Measurements from ENCODE around the gene SH3RF3. TPM values are rescaled to one million over a fixed set of nuclear protein-coding genes. Genes with fewer than 3 reads are reported as not detected.
"Not testable (repeated sequence)": the region's sequence is repeated elsewhere in the genome, so short reads cannot be mapped to it uniquely, and the experiment has no call there.

SH3RF3 gene
- total RNA-seq, 1 experiment from 2014 or later: 0.30 TPM

GRCh38 chr2:109153005-109153784 lies 24.2 kb downstream of the SH3RF3 start:
- Histone ChIP-seq H3K9me3 (replicated peaks) (no peaks in the 10 kb centered on the region), H3K27ac (no peak overlapping the region), H3K4me1 (no peaks in the 10 kb centered on the region), H3K27me3 (no peaks in the 10 kb centered on the region), H3K4me3 (no peak overlapping the region), H3K36me3 (no peaks in the 10 kb centered on the region)
- no peak for DNase-seq

- DNase-seq: no peak
- no peaks in the 10 kb centered on the region for H3K27me3 ChIP-seq
- H3K27ac ChIP-seq: no peak overlapping the region
- no peak overlapping the region for H3K4me3 ChIP-seq
- no peaks in the 10 kb centered on the region for H3K36me3 ChIP-seq
- no peaks in the 10 kb centered on the region for H3K9me3 ChIP-seq (replicated peaks)
- H3K4me1 ChIP-seq: no peaks in the 10 kb centered on the region
Measured at GRCh38 chr2:109153807-109154206, 24.8 kb downstream of the SH3RF3 start.

- no peaks in the 10 kb centered on the region for H3K36me3 ChIP-seq
- H3K27me3 ChIP-seq: no peaks in the 10 kb centered on the region
- no peak overlapping the region for H3K4me3 ChIP-seq
- H3K4me1 ChIP-seq: no peaks in the 10 kb centered on the region
- no peak for DNase-seq
- no peaks in the 10 kb centered on the region for H3K9me3 ChIP-seq (replicated peaks)
- no peak overlapping the region for H3K27ac ChIP-seq
Measured at GRCh38 chr2:109154226-109154625, 25.2 kb downstream of the SH3RF3 start.

GRCh38 chr2:109155553-109156451 lies 26.8 kb downstream of the SH3RF3 start:
- no peaks in the 10 kb centered on the region for H3K9me3 ChIP-seq (replicated peaks)
- no peak overlapping the region for H3K4me3 ChIP-seq
- no peaks in the 10 kb centered on the region for H3K27me3 ChIP-seq
- no peak overlapping the region for H3K27ac ChIP-seq
- H3K4me1 ChIP-seq: no peaks in the 10 kb centered on the region
- DNase-seq: no peak
- H3K36me3 ChIP-seq: no peaks in the 10 kb centered on the region

- Histone ChIP-seq H3K4me1 (no peaks in the 10 kb centered on the region), H3K27me3 (no peaks in the 10 kb centered on the region), H3K27ac (no peak overlapping the region), H3K9me3 (replicated peaks) (no peaks in the 10 kb centered on the region), H3K4me3 (no peak overlapping the region), H3K36me3 (no peaks in the 10 kb centered on the region)
- no peak for DNase-seq
Measured at GRCh38 chr2:109157563-109158105, 28.6 kb downstream of the SH3RF3 start.

DNA sequence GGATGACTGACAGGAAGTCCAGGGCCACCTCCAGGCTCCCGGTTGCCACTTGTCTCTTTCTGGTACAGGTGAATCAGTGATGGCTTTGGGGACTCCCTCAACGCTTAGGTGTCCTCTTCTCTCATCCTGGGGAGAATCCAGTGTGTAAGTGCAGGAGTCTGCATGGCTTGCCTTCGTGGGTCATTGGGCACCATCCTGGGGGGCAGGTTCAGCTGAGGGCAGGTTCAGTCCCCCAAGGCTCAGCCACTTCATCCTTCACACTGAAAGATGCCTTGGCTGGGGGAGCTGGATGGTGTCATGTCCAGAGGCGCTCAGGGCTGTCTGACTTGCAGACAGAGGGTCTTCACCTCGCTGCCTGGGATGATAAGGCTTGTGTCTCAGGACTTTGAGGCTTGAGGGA lies 29.2 kb downstream of the SH3RF3 start:
- H3K9me3 ChIP-seq (replicated peaks): no peaks in the 10 kb centered on the region
- H3K4me3 ChIP-seq: no peak overlapping the region
- no peak for DNase-seq
- H3K36me3 ChIP-seq: no peaks in the 10 kb centered on the region
- H3K4me1 ChIP-seq: no peaks in the 10 kb centered on the region
- H3K27ac ChIP-seq: no peak overlapping the region
- no peaks in the 10 kb centered on the region for H3K27me3 ChIP-seq

- no peaks in the 10 kb centered on the region for H3K27me3 ChIP-seq
- H3K27ac ChIP-seq: no peak overlapping the region
- H3K4me3 ChIP-seq: no peak overlapping the region
- no peaks in the 10 kb centered on the region for H3K4me1 ChIP-seq
- DNase-seq: no peak
- no peaks in the 10 kb centered on the region for H3K9me3 ChIP-seq (replicated peaks)
- no peaks in the 10 kb centered on the region for H3K36me3 ChIP-seq
Measured at GRCh38 chr2:109159096-109159495, 30.1 kb downstream of the SH3RF3 start.

DNA sequence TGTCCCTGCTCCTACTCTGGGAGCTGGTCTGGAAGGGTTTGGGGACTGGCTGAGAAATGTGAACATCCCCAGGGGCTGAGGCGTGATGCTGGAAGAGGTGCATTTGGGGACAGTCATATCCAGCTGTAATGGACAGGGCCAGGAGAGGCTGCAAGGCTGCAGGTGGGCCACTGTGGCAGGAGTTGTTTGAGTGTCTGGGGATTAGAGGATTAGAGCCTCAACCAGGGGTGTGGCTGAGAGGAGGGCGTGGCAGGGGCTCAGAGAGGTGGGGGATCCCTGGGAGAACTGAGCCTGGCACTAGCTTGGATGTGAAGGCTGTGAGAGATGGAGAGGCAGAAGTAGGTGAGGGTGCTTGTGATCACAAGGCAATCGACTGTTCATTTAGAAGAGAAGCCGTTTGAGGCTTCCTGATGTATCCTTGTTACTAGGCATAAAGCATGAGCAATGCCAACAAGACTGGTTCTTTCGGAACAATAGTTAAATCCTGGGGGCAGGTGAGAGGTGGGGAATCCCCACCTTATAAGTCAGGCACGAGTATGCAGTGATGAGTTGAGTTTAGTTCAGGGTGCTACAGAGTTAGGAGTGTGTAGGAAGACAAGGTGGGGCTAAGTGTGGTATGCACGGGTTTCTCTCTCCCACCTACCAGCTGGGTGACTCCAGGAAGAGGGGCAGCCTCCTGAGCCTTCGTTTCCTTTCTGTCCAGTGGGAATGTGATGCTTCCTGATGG lies 31.9 kb downstream of the SH3RF3 start:
- no peaks in the 10 kb centered on the region for H3K27me3 ChIP-seq
- DNase-seq: no peak
- no peak overlapping the region for H3K27ac ChIP-seq
- H3K4me1 ChIP-seq: no peaks in the 10 kb centered on the region
- H3K9me3 ChIP-seq (replicated peaks): no peaks in the 10 kb centered on the region
- no peaks in the 10 kb centered on the region for H3K36me3 ChIP-seq
- no peak overlapping the region for H3K4me3 ChIP-seq

GRCh38 chr2:109162367-109162766 lies 33.4 kb downstream of the SH3RF3 start:
- DNase-seq; H3K4me3 ChIP-seq; H3K36me3 ChIP-seq; H3K9me3 ChIP-seq (replicated peaks); H3K4me1 ChIP-seq; H3K27me3 ChIP-seq; H3K27ac ChIP-seq: not testable (repeated sequence)

DNA sequence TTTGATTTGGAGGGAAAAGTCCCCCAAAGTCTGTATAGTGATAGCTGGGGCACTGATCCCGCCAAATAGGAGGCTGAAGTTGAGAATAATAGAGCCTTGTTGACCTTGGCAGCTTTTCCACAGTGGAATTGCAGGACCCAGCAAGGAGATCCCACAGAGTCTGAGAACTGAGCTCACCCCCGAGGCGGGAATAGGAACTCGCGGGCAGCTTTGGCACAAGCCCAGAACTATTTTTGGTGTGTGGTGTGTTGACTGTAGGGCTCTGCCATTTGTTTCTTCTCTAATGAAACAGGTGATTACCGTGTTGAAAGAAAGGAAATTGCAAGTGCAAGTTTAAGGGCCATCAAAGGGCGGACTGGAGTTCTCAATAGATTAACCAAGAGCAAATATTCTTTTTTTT lies 34.0 kb downstream of the SH3RF3 start:
- Histone ChIP-seq H3K9me3 (replicated peaks) (no peaks in the 10 kb centered on the region), H3K27me3 (no peaks in the 10 kb centered on the region), H3K27ac (no peak overlapping the region), H3K4me1 (no peaks in the 10 kb centered on the region), H3K4me3 (no peak overlapping the region), H3K36me3 (no peaks in the 10 kb centered on the region)
- peak; percentile 70 to 71 for DNase-seq

GRCh38 chr2:109164311-109164710 lies 35.3 kb downstream of the SH3RF3 start:
- no peaks in the 10 kb centered on the region for H3K9me3 ChIP-seq (replicated peaks)
- H3K4me1 ChIP-seq: no peaks in the 10 kb centered on the region
- H3K27ac ChIP-seq: no peak overlapping the region
- DNase-seq: no peak
- no peaks in the 10 kb centered on the region for H3K27me3 ChIP-seq
- H3K4me3 ChIP-seq: no peak overlapping the region
- H3K36me3 ChIP-seq: no peaks in the 10 kb centered on the region

- DNase-seq: no peak
- H3K4me1 ChIP-seq: no peaks in the 10 kb centered on the region
Measured at GRCh38 chr2:109164739-109165221, 35.8 kb downstream of the SH3RF3 start.

GRCh38 chr2:109166811-109167210 lies 37.8 kb downstream of the SH3RF3 start:
- no peaks in the 10 kb centered on the region for H3K36me3 ChIP-seq
- no peak overlapping the region for H3K27ac ChIP-seq
- H3K4me1 ChIP-seq: no peaks in the 10 kb centered on the region
- no peaks in the 10 kb centered on the region for H3K9me3 ChIP-seq (replicated peaks)
- DNase-seq: no peak
- H3K4me3 ChIP-seq: no peak overlapping the region
- no peaks in the 10 kb centered on the region for H3K27me3 ChIP-seq

More at GRCh38 chr2:109164739-109165221, 35.8 kb downstream of the SH3RF3 start:
- Histone ChIP-seq H3K4me3 (no peak overlapping the region), H3K27me3 (no peaks in the 10 kb centered on the region), H3K27ac (no peak overlapping the region), H3K36me3 (no peaks in the 10 kb centered on the region), H3K9me3 (replicated peaks) (no peaks in the 10 kb centered on the region)

- Histone ChIP-seq H3K4me3 (no peak overlapping the region), H3K36me3 (no peaks in the 10 kb centered on the region), H3K9me3 (replicated peaks) (no peaks in the 10 kb centered on the region), H3K27me3 (no peaks in the 10 kb centered on the region), H3K4me1 (no peaks in the 10 kb centered on the region), H3K27ac (no peak overlapping the region)
- no peak for DNase-seq
Measured at GRCh38 chr2:109168086-109168485, 39.1 kb downstream of the SH3RF3 start.
